ENCODE data around the gene PCP4L1.

DNA sequence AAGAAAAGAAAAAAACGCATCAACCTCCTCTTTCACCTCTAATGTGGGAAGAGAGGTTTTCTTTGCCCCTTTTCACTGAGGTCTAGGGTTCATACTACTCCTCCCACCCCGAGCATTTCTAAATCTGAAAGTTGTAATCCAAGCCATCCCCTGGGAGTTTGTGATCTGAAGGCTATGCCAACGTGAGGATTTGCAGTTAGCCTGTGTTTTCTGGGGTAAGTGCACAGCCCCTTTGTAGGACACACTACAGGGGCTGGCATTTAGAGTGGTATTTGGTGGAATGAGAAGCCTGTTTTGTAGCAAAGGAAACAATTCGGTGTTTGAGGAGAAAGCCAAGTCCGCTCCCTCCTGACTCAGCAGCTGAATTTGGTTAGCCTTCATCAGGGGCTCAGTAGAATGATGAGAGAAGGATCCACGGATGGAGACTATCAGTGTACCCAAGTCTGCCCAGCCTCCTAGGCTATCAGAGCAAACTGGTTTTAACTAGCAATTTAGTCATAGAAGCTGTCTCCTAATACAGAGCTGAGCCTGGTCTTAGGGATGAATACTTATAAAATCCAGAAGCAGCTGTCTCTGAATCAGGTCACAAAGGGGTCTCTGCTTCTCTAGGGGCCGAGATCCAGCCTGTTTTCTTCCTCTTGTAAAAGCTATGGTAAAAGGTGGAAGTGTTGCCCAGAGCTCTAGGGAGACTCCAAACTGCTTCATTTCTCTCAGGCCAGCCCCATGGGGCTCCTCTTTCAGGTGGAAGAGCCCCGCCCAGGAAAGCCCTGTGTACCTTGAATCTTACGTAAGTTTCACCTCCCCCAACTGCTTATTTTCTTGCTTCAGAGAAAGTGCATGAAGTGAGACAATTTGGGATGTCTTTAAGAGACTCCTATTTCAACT, 2.1 kb downstream of the PCP4L1 start:
- no peak for TF ChIP-seq POLR2A (IDR thresholded peaks at IDR 0.05)
- TF ChIP-seq, protein P1, sequence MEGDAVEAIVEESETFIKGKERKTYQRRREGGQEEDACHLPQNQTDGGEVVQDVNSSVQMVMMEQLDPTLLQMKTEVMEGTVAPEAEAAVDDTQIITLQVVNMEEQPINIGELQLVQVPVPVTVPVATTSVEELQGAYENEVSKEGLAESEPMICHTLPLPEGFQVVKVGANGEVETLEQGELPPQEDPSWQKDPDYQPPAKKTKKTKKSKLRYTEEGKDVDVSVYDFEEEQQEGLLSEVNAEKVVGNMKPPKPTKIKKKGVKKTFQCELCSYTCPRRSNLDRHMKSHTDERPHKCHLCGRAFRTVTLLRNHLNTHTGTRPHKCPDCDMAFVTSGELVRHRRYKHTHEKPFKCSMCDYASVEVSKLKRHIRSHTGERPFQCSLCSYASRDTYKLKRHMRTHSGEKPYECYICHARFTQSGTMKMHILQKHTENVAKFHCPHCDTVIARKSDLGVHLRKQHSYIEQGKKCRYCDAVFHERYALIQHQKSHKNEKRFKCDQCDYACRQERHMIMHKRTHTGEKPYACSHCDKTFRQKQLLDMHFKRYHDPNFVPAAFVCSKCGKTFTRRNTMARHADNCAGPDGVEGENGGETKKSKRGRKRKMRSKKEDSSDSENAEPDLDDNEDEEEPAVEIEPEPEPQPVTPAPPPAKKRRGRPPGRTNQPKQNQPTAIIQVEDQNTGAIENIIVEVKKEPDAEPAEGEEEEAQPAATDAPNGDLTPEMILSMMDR (IDR thresholded peaks at IDR 0.05): no peak
- TF ChIP-seq POLR2AphosphoS5 (IDR thresholded peaks at IDR 0.05): no peak

All from prostate gland (tissue), 2 donors.